Inflammatory macrophage treated with lipopolysaccharide for 1 hour (primary cell): ENCODE measurements around the gene ERH.
"Not testable (repeated sequence)": the region's sequence is repeated elsewhere in the genome, so short reads cannot be mapped to it uniquely, and the experiment has no call there.

ENCODE experiments used
- DNase-seq, 2 donors: peaks; one replicate each; pipeline ENCODE4 v3.0.0-alpha.2; 2020 to 2022

ERH gene

GRCh38 chr14:69398053-69398817 is at the start of gene ERH, which contains the start of gene SLC39A9:
TSS of gene ERH (minus strand) at chr14:69398299. CDS start at chr14:69398233, 66 bp downstream.
TSS of gene SLC39A9 (plus strand) at chr14:69398692. CDS start at chr14:69399370, 678 bp downstream.
- DNase-seq = peak; percentile 96 to 98

GRCh38 chr14:69443296-69443805 is 45.3 kb upstream of the ERH start:
- DNase-seq = no peak

- peak in 1 of 2 donors; percentile 57 for DNase-seq
Measured at GRCh38 chr14:69441948-69442347, 43.8 kb upstream of the ERH start.

- no peak for DNase-seq
Measured at GRCh38 chr14:69439521-69440270, 41.6 kb upstream of the ERH start.

GRCh38 chr14:69432364-69432763 is 34.3 kb upstream of the ERH start:
- no peak for DNase-seq

- DNase-seq = no peak
Measured at GRCh38 chr14:69430306-69430939, 32.3 kb upstream of the ERH start.

- DNase-seq = no peak
Measured at GRCh38 chr14:69429643-69430042, 31.5 kb upstream of the ERH start.

- DNase-seq = peak; percentile 59 to 66
Measured at GRCh38 chr14:69428289-69428998, 30.3 kb upstream of the ERH start.

- no peak for DNase-seq
Measured at GRCh38 chr14:69427596-69427995, 29.5 kb upstream of the ERH start.

- DNase-seq = peak; percentile 51 to 72
Measured at GRCh38 chr14:69424149-69424923, 26.2 kb upstream of the ERH start.

GRCh38 chr14:69423279-69423678 is 25.2 kb upstream of the ERH start:
- DNase-seq = no peak

GRCh38 chr14:69416087-69416486 is 18.0 kb upstream of the ERH start:
- not testable (repeated sequence) for DNase-seq

GRCh38 chr14:69413483-69413882 is 15.4 kb upstream of the ERH start:
- no peak for DNase-seq

- DNase-seq = peak in 1 of 2 donors; percentile 50
Measured at GRCh38 chr14:69408331-69408960, 10.3 kb upstream of the ERH start.

GRCh38 chr14:69405762-69406161 is 7.7 kb upstream of the ERH start:
- no peak for DNase-seq

- DNase-seq = peak in 1 of 2 donors; percentile 64
Measured at GRCh38 chr14:69404883-69405282, 6.8 kb upstream of the ERH start.

- no peak for DNase-seq
Measured at GRCh38 chr14:69404478-69404877, 6.4 kb upstream of the ERH start.

- peak; percentile 40 to 77 for DNase-seq
Measured at GRCh38 chr14:69401841-69402240, 3.7 kb upstream of the ERH start.

GRCh38 chr14:69400154-69400553 is 2.1 kb upstream of the ERH start:
- DNase-seq = no peak

GRCh38 chr14:69399750-69400149 is 1.7 kb upstream of the ERH start:
- no peak for DNase-seq

GRCh38 chr14:69398818-69399210 is 715 bp upstream of the ERH start:
- no peak for DNase-seq
